SU-DHL-6 (cell line): ENCODE measurements around the gene GOT1.

Source experiments
- EZH2phosphoT487 ChIP-seq: fragments of 200-600 bp; sonication (generic), shearing (Covaris generic); conservative IDR thresholded peaks from 2 replicates; pipeline ENCODE4 v1.6.1; 2018; ENCODE audit warnings: mild to moderate bottlenecking, antibody characterized with exemption, low read length, moderate library complexity, mixed read lengths
- TF ChIP-seq, protein P1 (sequence below): fragments of 200-600 bp; sonication (generic); IDR thresholded peaks from one replicate; pipeline ENCODE4 v1.5.1; 2017; ENCODE audit warnings: antibody characterized with exemption, mild to moderate bottlenecking, low read length, moderate library complexity; ENCODE audit not compliant: insufficient read depth, poor library complexity, severe bottlenecking

DNA sequence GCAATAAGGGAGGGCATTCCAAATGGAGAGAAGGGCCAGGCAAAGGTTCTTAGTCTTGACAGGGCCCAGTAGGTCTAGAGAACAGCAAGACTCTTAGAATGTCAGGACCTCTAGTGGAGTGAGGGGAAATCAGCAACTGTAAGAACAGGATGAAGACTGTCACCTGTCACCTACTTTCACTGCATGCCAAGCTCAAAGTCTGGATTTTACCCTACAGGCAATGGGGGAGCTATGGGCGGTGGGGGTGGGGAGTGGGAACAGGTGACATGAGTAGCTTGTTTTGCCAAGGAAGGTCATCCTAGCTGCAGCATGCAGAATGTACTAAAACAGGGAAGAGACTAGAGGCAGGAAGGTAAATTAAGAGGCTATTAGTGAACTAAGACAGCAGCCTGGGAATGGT lies 18.3 kb downstream of the GOT1 start:
- TF ChIP-seq, protein P1, sequence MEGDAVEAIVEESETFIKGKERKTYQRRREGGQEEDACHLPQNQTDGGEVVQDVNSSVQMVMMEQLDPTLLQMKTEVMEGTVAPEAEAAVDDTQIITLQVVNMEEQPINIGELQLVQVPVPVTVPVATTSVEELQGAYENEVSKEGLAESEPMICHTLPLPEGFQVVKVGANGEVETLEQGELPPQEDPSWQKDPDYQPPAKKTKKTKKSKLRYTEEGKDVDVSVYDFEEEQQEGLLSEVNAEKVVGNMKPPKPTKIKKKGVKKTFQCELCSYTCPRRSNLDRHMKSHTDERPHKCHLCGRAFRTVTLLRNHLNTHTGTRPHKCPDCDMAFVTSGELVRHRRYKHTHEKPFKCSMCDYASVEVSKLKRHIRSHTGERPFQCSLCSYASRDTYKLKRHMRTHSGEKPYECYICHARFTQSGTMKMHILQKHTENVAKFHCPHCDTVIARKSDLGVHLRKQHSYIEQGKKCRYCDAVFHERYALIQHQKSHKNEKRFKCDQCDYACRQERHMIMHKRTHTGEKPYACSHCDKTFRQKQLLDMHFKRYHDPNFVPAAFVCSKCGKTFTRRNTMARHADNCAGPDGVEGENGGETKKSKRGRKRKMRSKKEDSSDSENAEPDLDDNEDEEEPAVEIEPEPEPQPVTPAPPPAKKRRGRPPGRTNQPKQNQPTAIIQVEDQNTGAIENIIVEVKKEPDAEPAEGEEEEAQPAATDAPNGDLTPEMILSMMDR: no peak
- no peak for TF ChIP-seq EZH2phosphoT487
